Measurements from ENCODE around the gene TNF.

DNA sequence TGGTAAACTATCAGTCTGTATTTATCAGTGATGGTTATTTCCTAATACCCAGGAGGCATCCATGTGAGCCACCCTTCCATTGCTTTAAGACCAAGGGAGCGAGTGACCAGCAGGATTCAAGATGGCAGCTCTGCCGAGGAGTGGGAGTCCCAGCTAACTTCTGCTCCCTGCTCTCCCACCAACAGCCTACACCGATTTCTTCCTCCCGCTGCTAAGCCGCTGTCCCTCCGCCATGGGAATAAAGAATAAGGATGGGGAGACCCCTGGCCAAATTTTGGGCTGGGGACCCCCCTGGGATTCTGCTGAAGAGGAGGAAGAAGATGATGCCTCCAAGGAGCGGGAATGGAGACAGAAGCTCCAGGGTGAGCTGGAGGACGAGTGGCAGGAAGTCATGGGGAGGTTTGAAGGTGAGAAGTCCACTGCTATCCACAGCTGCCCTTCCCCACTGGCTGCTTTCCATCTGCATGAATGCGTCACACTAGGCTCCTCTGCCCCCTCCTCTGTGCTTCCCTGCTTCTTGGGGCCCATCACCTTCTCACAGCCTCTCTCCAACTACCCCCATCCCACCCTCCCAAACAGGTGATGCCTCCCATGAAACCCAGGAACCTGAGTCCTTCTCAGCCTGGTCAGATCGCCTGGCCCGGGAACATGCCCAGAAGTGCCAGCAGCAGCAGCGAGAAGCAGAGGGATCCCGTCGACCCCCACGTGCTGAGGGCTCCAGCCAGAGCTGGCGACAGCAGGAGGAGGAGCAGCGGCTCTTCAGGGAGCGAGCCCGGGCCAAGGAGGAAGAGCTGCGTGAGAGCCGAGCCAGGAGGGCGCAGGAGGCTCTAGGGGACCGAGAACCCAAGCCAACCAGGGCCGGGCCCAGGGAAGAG, 17.7 kb upstream of the TNF start:
- TF ChIP-seq, protein P1, sequence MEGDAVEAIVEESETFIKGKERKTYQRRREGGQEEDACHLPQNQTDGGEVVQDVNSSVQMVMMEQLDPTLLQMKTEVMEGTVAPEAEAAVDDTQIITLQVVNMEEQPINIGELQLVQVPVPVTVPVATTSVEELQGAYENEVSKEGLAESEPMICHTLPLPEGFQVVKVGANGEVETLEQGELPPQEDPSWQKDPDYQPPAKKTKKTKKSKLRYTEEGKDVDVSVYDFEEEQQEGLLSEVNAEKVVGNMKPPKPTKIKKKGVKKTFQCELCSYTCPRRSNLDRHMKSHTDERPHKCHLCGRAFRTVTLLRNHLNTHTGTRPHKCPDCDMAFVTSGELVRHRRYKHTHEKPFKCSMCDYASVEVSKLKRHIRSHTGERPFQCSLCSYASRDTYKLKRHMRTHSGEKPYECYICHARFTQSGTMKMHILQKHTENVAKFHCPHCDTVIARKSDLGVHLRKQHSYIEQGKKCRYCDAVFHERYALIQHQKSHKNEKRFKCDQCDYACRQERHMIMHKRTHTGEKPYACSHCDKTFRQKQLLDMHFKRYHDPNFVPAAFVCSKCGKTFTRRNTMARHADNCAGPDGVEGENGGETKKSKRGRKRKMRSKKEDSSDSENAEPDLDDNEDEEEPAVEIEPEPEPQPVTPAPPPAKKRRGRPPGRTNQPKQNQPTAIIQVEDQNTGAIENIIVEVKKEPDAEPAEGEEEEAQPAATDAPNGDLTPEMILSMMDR (IDR thresholded peaks at IDR 0.05) = no peak
- no peak for TF ChIP-seq POLR2AphosphoS5 (IDR thresholded peaks at IDR 0.05; ENCODE audit: insufficient read depth in 1 of 2, low read depth in 1 of 2)
- TF ChIP-seq POLR2A (IDR thresholded peaks at IDR 0.05) = no peak
